Smooth muscle cell (in vitro differentiated cells): ENCODE results near the gene ANKFN1. TPM values are rescaled to one million over a fixed set of nuclear protein-coding genes. Genes with fewer than 3 reads are reported as not detected.

Experiments
- DNase-seq: peaks from one replicate; lab custom pipeline; 2025; ENCODE audit not compliant: unreplicated experiment; lab: John Stamatoyannopoulos, UW
- H2AFZ ChIP-seq: fragments of 200-600 bp; sonication (generic); 2 replicates; pipeline ENCODE4 v1.6.0; 2016; ENCODE audit warnings: antibody characterized with exemption, low read depth, mild to moderate bottlenecking
- H3F3A ChIP-seq: fragments of 200-600 bp; sonication (generic); 2 replicates; pipeline ENCODE4 v1.6.0; 2017; ENCODE audit warnings: antibody characterized with exemption, low read depth
- H3K27ac ChIP-seq: fragments of 200-600 bp; sonication (generic); 2 replicates; pipeline ENCODE4 v1.5.1; 2016; ENCODE audit warnings: low read depth, mild to moderate bottlenecking
- H3K27me3 ChIP-seq: fragments of 200-600 bp; sonication (generic); 2 replicates; pipeline ENCODE4 v1.6.1; 2016; ENCODE audit warnings: low read depth, mild to moderate bottlenecking
- H3K36me3 ChIP-seq: fragments of 200-600 bp; sonication (generic); 2 replicates; pipeline ENCODE4 v1.5.1; 2016; ENCODE audit warnings: low read depth
- H3K4me1 ChIP-seq: fragments of 200-600 bp; sonication (generic); 2 replicates; pipeline ENCODE4 v1.5.1; 2016; ENCODE audit warnings: low read depth
- H3K4me2 ChIP-seq: fragments of 200-600 bp; sonication (generic); 2 replicates; pipeline ENCODE4 v1.6.0; 2016; ENCODE audit warnings: mild to moderate bottlenecking
- H3K4me3 ChIP-seq: fragments of 200-600 bp; sonication (generic); 2 replicates; pipeline ENCODE4 v1.5.1; 2016; ENCODE audit warnings: mild to moderate bottlenecking
- H3K79me2 ChIP-seq: fragments of 200-600 bp; sonication (generic); 2 replicates; pipeline ENCODE4 v1.6.0; 2016; ENCODE audit warnings: low read depth, mild to moderate bottlenecking
- H3K9ac ChIP-seq: fragments of 200-600 bp; sonication (generic); 2 replicates; pipeline ENCODE4 v1.6.0; 2016; ENCODE audit warnings: low read depth
- H3K9me3 ChIP-seq: fragments of 200-600 bp; sonication (generic); replicated peaks from 2 replicates; pipeline ENCODE4 v1.5.1; 2016; ENCODE audit warnings: low read depth
- H4K20me1 ChIP-seq: fragments of 200-600 bp; sonication (generic); 2 replicates; pipeline ENCODE4 v1.6.0; 2016; ENCODE audit warnings: low read depth
- CTCF ChIP-seq: fragments of 200-600 bp; sonication (generic); IDR thresholded peaks from 2 replicates; pipeline ENCODE4 v1.5.1; 2017; ENCODE audit warnings: borderline replicate concordance, mild to moderate bottlenecking, antibody characterized with exemption; ENCODE audit not compliant: insufficient read depth, poor library complexity, severe bottlenecking
- WGBS: methylation state at CpG from one replicate; pipeline ENCODE4 v1.1.7; 2016; ENCODE audit warnings: low lambda C conversion rate; 5-methylcytosine and 5-hydroxymethylcytosine counted together
- polyA plus RNA-seq: library from polyadenylated mRNA; unstranded; fragments of >200 nt; fragmentation: Nextera tagmentation; extraction: Ambion mirVana; gene quantifications from 2 replicates; pipeline ENCODE4 v1.2.1, GENCODE V29; 2016
- total RNA-seq: library from RNA; depleted of rRNA; stranded (reverse); fragments of >200 nt; gene quantifications from 2 replicates; pipeline ENCODE4 v1.2.3, GENCODE V29; 2014

The ANKFN1 gene
- total and polyA plus RNA-seq, 2 experiments from 2014 or later: 0.24 to 0.45 TPM

- H3K4me3 ChIP-seq: no peak overlapping the region
- no peaks in the 10 kb centered on the region for H3K36me3 ChIP-seq
- H2AFZ ChIP-seq: no peak overlapping the region
- no peaks in the 10 kb centered on the region for H3F3A ChIP-seq
- H4K20me1 ChIP-seq: no peaks in the 10 kb centered on the region
- no peak for DNase-seq
- H3K4me1 ChIP-seq: no peaks in the 10 kb centered on the region
- no peak overlapping the region for H3K4me2 ChIP-seq
- no peaks in the 10 kb centered on the region for H3K79me2 ChIP-seq
- H3K27me3 ChIP-seq: no peaks in the 10 kb centered on the region
- 90% methylated on average over 1 of the region's 1 CpG for WGBS
- H3K9me3 ChIP-seq: no peaks in the 10 kb centered on the region
- H3K9ac ChIP-seq: no peak overlapping the region
- H3K27ac ChIP-seq: no peak overlapping the region
- no peak for TF ChIP-seq CTCF
Measured at GRCh38 chr17:56114469-56114868, 38.8 kb upstream of the ANKFN1 start.

- H3F3A ChIP-seq: no peaks in the 10 kb centered on the region
- WGBS: 78% methylated on average over 2 of the region's 2 CpGs
Measured at GRCh38 chr17:56119191-56119590, 34.1 kb upstream of the ANKFN1 start.

GRCh38 chr17:56119936-56120335 lies 33.3 kb upstream of the ANKFN1 start:
- no peak for TF ChIP-seq CTCF
- DNase-seq: no peak
- H3K36me3 ChIP-seq: no peaks in the 10 kb centered on the region
- no peaks in the 10 kb centered on the region for H3K79me2 ChIP-seq
- no peaks in the 10 kb centered on the region for H4K20me1 ChIP-seq
- H3K9ac ChIP-seq: no peak overlapping the region
- H3K27ac ChIP-seq: no peak overlapping the region
- no peak overlapping the region for H3K4me3 ChIP-seq
- no peaks in the 10 kb centered on the region for H3K27me3 ChIP-seq
- no peaks in the 10 kb centered on the region for H3K9me3 ChIP-seq
- no peaks in the 10 kb centered on the region for H3F3A ChIP-seq
- 76% methylated on average over 4 of the region's 4 CpGs for WGBS
- no peaks in the 10 kb centered on the region for H3K4me1 ChIP-seq
- no peak overlapping the region for H2AFZ ChIP-seq
- no peak overlapping the region for H3K4me2 ChIP-seq

More at GRCh38 chr17:56119191-56119590, 34.1 kb upstream of the ANKFN1 start:
- no peaks in the 10 kb centered on the region for H3K27me3 ChIP-seq
- H2AFZ ChIP-seq: no peak overlapping the region
- H3K4me1 ChIP-seq: no peaks in the 10 kb centered on the region
- H3K36me3 ChIP-seq: no peaks in the 10 kb centered on the region
- no peaks in the 10 kb centered on the region for H3K9me3 ChIP-seq
- TF ChIP-seq CTCF: no peak
- no peaks in the 10 kb centered on the region for H3K79me2 ChIP-seq
- H3K27ac ChIP-seq: no peak overlapping the region
- no peak overlapping the region for H3K9ac ChIP-seq
- no peak for DNase-seq
- no peaks in the 10 kb centered on the region for H4K20me1 ChIP-seq
- H3K4me3 ChIP-seq: no peak overlapping the region
- no peak overlapping the region for H3K4me2 ChIP-seq
